ENCODE measurements around the gene SF3A2.

- TF ChIP-seq CTCF (conservative IDR thresholded peaks at IDR 0.05; ENCODE audit: low read length) (no peak), EZH2phosphoT487 (IDR thresholded peaks at IDR 0.05; ENCODE audit: borderline replicate concordance, low read depth, low read length) (no peak)
Observed at GRCh38 chr19:2289714-2290435, 53.3 kb downstream of the SF3A2 start.

Measured in OCI-LY7 (cell line).